K562 (cell line): ENCODE measurements around the gene YPEL2. TPM values are rescaled to one million over a fixed set of nuclear protein-coding genes. Genes with fewer than 3 reads are reported as not detected.

Experiments used
- ATAC-seq: fragments of 200-7000 bp; cut with Tn5 transposase; 3 replicates; pipeline ENCODE4 v1.9.1; 2020; ENCODE audit warnings: moderate library complexity
- BruUV-seq: library from RNA; stranded (reverse); fragments of 400-500 nt; replicated peaks from 2 replicates; lab custom pipeline; 2021; lab: Mats Ljungman, UMichigan
- CTCF ChIA-PET: fragments of 300-600 bp; formaldehyde crosslinking; extraction: SDS; loops from one replicate; lab custom pipeline; 2021; ENCODE audit warnings: low intra/inter-chr PET ratio; lab: Yijun Ruan, JAX
- POLR2A ChIA-PET: fragments of 300-600, 350-650 bp; sonication (Branson Sonifier 250); formaldehyde crosslinking; extraction: SDS; loops from one replicate; lab custom pipeline; 2021; ENCODE audit warnings: antibody characterized with exemption, inconsistent platforms; lab: Yijun Ruan, JAX
- DNase-seq, 4 experiments: peaks; one replicate each; pipeline versions ENCODE4 v3.0.0 to v3.0.0-alpha.2; 2011 to 2018; ENCODE audit warnings: low spot score in 3 of 4, mixed read lengths in 3 of 4; ENCODE audit errors: extremely low read depth in 1 of 4
- FAIRE-seq: peaks from 2 replicates; lab custom pipeline; 2011; peaks lifted over from hg19 to GRCh38; lab: Jason Lieb, UNC
- H2AFZ ChIP-seq: 2 replicates; pipeline ENCODE4 v1.6.0; 2011; ENCODE audit warnings: low read depth, low read length, control low read depth, inconsistent platforms
- H3K27ac ChIP-seq: fragments of 200-600 bp; 3 replicates; pipeline ENCODE4 v1.8.0; 2011; ENCODE audit warnings: low read depth, mild to moderate bottlenecking, control low read depth, inconsistent platforms, low read length, moderate library complexity, mixed read lengths; ENCODE audit errors: extremely low read depth
- H3K27me3 ChIP-seq, 2 experiments: fragments of 300-600 bp in 1 of 2; 2 replicates in 1 of 2; 3 replicates in 1 of 2; pipeline versions ENCODE4 v1.6.0 to v1.8.0; 2011; ENCODE audit warnings: inconsistent platforms in 2 of 2, low read length in 2 of 2, mild to moderate bottlenecking in 1 of 2, mixed read lengths in 1 of 2, moderate library complexity in 1 of 2; ENCODE audit not compliant: control insufficient read depth in 2 of 2, insufficient read depth in 2 of 2
- H3K36me3 ChIP-seq: fragments of 300-600 bp; 3 replicates; pipeline ENCODE4 v1.8.0; 2011; ENCODE audit warnings: mild to moderate bottlenecking, low read length, inconsistent platforms; ENCODE audit not compliant: control insufficient read depth, insufficient read depth
- H3K4me1 ChIP-seq, 2 experiments: fragments of 200-600 bp in 1 of 2; replicated peaks in 1 of 2; 2 replicates in 1 of 2; 3 replicates in 1 of 2; pipeline versions ENCODE4 v1.5.1 to v1.8.0; 2011; ENCODE audit warnings: inconsistent platforms in 2 of 2, low read length in 2 of 2, mild to moderate bottlenecking in 1 of 2, mixed read lengths in 1 of 2, moderate library complexity in 1 of 2; ENCODE audit not compliant: control insufficient read depth in 2 of 2, insufficient read depth in 2 of 2
- H3K4me2 ChIP-seq: 2 replicates; pipeline ENCODE4 v1.6.1; 2011; ENCODE audit warnings: low read length, control low read depth, inconsistent platforms, mixed read lengths; ENCODE audit not compliant: insufficient read depth
- H3K4me3 ChIP-seq: fragments of 200-600 bp; sonication (generic), shearing (Covaris generic); 2 replicates; pipeline ENCODE4 v1.5.1; 2016; ENCODE audit warnings: control low read depth, inconsistent platforms
- H3K79me2 ChIP-seq: fragments of 200-600 bp; 3 replicates; pipeline ENCODE4 v1.8.0; 2011; ENCODE audit warnings: low read length, inconsistent platforms; ENCODE audit not compliant: control insufficient read depth, insufficient read depth
- H3K9ac ChIP-seq, 2 experiments: 2 replicates each; pipeline versions ENCODE4 v1.6.0 to v1.6.1; 2011; ENCODE audit warnings: low read depth in 2 of 2, low read length in 2 of 2, control low read depth in 1 of 2, inconsistent platforms in 1 of 2, mild to moderate bottlenecking in 1 of 2, mixed read lengths in 1 of 2; ENCODE audit not compliant: insufficient read depth in 1 of 2
- H3K9me1 ChIP-seq: one replicate; pipeline ENCODE4 v1.6.0; 2011; ENCODE audit warnings: inconsistent platforms, mild to moderate bottlenecking, low read length, moderate library complexity; ENCODE audit not compliant: control insufficient read depth, insufficient read depth
- H3K9me3 ChIP-seq: replicated peaks from 2 replicates; pipeline ENCODE4 v1.5.1; 2011; ENCODE audit warnings: low read depth, low read length, inconsistent platforms; ENCODE audit not compliant: control insufficient read depth, insufficient read depth
- H4K20me1 ChIP-seq: replicated peaks from 2 replicates; pipeline ENCODE4 v1.6.1; 2011; ENCODE audit warnings: low read length, inconsistent platforms, mixed read lengths; ENCODE audit not compliant: control insufficient read depth, insufficient read depth
- CBFA2T3 ChIP-seq: fragments of 450-650 bp; IDR thresholded peaks from 2 replicates; pipeline ENCODE4 v1.6.1; 2017
- CHAMP1 ChIP-seq: fragments of 450-650 bp; IDR thresholded peaks from 2 replicates; pipeline ENCODE4 v1.6.1; 2016; ENCODE audit warnings: mild to moderate bottlenecking
- E2F4 ChIP-seq: sonication (generic); formaldehyde crosslinking; IDR thresholded peaks from 2 replicates; pipeline ENCODE4 v1.8.0; 2022; ENCODE audit warnings: mild to moderate bottlenecking, low read depth, missing genetic modification reagents
- HLTF ChIP-seq: fragments of 450-650 bp; IDR thresholded peaks from 2 replicates; pipeline ENCODE4 v1.6.1; 2016
- JUN ChIP-seq, 2 experiments: sonication (generic) in 1 of 2; formaldehyde crosslinking in 1 of 2; IDR thresholded peaks; 2 replicates each; pipeline versions ENCODE4 v1.6.1 to v1.8.0; 2012 to 2022; ENCODE audit warnings: borderline replicate concordance in 2 of 2, mild to moderate bottlenecking in 2 of 2, improper control_type of control experiment in 1 of 2, low read depth in 1 of 2, low read length in 1 of 2, missing genetic modification reagents in 1 of 2
- MYC ChIP-seq, 2 experiments: fragments of 250-450 bp in 1 of 2; sonication (Bioruptor Pico) in 1 of 2; IDR thresholded peaks; 2 replicates each; pipeline versions ENCODE4 v1.5.1 to v1.6.1; 2012 to 2021; ENCODE audit warnings: low read depth in 2 of 2, borderline replicate concordance in 1 of 2, improper control_type of control experiment in 1 of 2, low read length in 1 of 2, mild to moderate bottlenecking in 1 of 2, moderate library complexity in 1 of 2
- NBN ChIP-seq: fragments of 450-650 bp; IDR thresholded peaks from 2 replicates; pipeline ENCODE4 v1.6.1; 2016; ENCODE audit warnings: low read depth, mild to moderate bottlenecking
- OTX1 ChIP-seq: fragments of 450-650 bp; formaldehyde crosslinking; IDR thresholded peaks from 2 replicates; pipeline ENCODE4 v1.4.0; 2022; ENCODE audit warnings: mild to moderate bottlenecking
- RBBP5 ChIP-seq: fragments of 200-600 bp; sonication (generic); IDR thresholded peaks from 2 replicates; pipeline ENCODE4 v1.6.1; 2012; ENCODE audit warnings: borderline replicate concordance, mild to moderate bottlenecking, low read length, control low read depth, inconsistent platforms; ENCODE audit not compliant: insufficient read depth, poor library complexity, severe bottlenecking
- SETDB1 ChIP-seq: IDR thresholded peaks from one replicate; pipeline ENCODE4 v1.6.1; 2012; ENCODE audit warnings: low read length, control low read depth, inconsistent platforms
- SNIP1 ChIP-seq: fragments of 450-650 bp; IDR thresholded peaks from 2 replicates; pipeline ENCODE4 v1.7.1; 2017; ENCODE audit warnings: low read depth, mild to moderate bottlenecking
- THAP7 ChIP-seq: fragments of 250-450 bp; sonication (Bioruptor Pico); IDR thresholded peaks from 2 replicates; pipeline ENCODE4 v1.5.0; 2021
- THRB ChIP-seq: fragments of 450-650 bp; formaldehyde crosslinking; conservative IDR thresholded peaks from 2 replicates; pipeline ENCODE4 v1.4.0; 2022; ENCODE audit warnings: mild to moderate bottlenecking, missing genetic modification characterization
- WGBS: fragments of 100-300 bp; shearing (Covaris generic); methylation state at CpG from one replicate; pipeline ENCODE4 v1.1.6; 2016; ENCODE audit warnings: low coverage, mixed read lengths; ENCODE audit not compliant: insufficient coverage; ENCODE audit errors: missing lambda C conversion rate; 5-methylcytosine and 5-hydroxymethylcytosine counted together
- in situ Hi-C: fragments of 300-500 bp; cut with MboI; formaldehyde crosslinking; loops from 4 replicates; pipeline ENCODE4 v1.15.0; 2018; ENCODE audit warnings: inconsistent platforms, mixed read lengths
- intact Hi-C: fragments of 100-400 bp; cut with micrococcal nuclease; formaldehyde crosslinking; loops from 2 replicates; pipeline ENCODE4 v1.14.2; 2022
- polyA plus RNA-seq, 8 experiments: library from polyadenylated mRNA; depleted of rRNA in 4 of 8; stranded (reverse) in 5 of 8; unstranded in 3 of 8; fragments of >200 nt; fragmentation: Nextera tagmentation in 2 of 8; fragmentation: Illumina TruSeq in 1 of 8; extraction: Ambion mirVana in 2 of 8; extraction: Trizol in 1 of 8; gene quantifications; 2 replicates each; pipeline versions ENCODE4 v1.2.1 to v1.2.3, GENCODE V29; 2011 to 2014; ENCODE audit warnings: inconsistent platforms in 1 of 8, missing spikeins in 1 of 8
- total RNA-seq, 7 experiments: library from RNA; depleted of rRNA in 6 of 7; stranded (reverse); fragments of >200 nt in 6 of 7; fragmentation: Illumina TruSeq in 2 of 7; extraction: Trizol in 2 of 7; gene quantifications; 2 replicates each; pipeline versions ENCODE4 v1.2.1 to v1.2.3, GENCODE V29; 2011 to 2021; ENCODE audit warnings: low replicate concordance in 1 of 7

YPEL2 gene
- total and polyA plus RNA-seq, 9 of the 15 experiments (the other 6 are each of a cell fraction or from before 2014, with no cell fraction given), result 0.11 to 2.4 (median 0.47) TPM

- no peak for TF ChIP-seq OTX1
- TF ChIP-seq JUN (IDR thresholded peaks at IDR 0.05; ENCODE audit: borderline replicate concordance, low read depth, low read length), result no peak
- TF ChIP-seq JUN (CRISPR knock-in tag; IDR thresholded peaks at IDR 0.05; ENCODE audit: borderline replicate concordance), result no peak
- no peak for TF ChIP-seq CBFA2T3
- no peak for TF ChIP-seq THAP7 (CRISPR knock-in tag)
- TF ChIP-seq NBN, result no peak
- TF ChIP-seq SNIP1, result no peak
- TF ChIP-seq CHAMP1, result no peak
These were observed 94.6 kb downstream of the YPEL2 start (continued) for GRCh38 chr17:59426031-59426430.

- FAIRE-seq (no peak), ATAC-seq (no peak), DNase-seq (no peak)
- WGBS, result 30% methylated on average over 5 of the region's 5 CpGs
- in situ Hi-C loops (no loop called here), intact Hi-C loops (no loop called here)
- Histone ChIP-seq H3K27me3 (peaks cover 0 to 6% of the 10 kb centered on the region in 2 experiments; a peak in 1 of 5 replicates), H3K36me3 (no peaks in the 10 kb centered on the region), H3K9me3 (no peaks in the 10 kb centered on the region), H3K4me2 (no peak overlapping the region), H4K20me1 (no peaks in the 10 kb centered on the region), H3K4me3 (no peak overlapping the region), H3K79me2 (no peaks in the 10 kb centered on the region), H3K4me1 (peaks cover 13 to 20% of the 10 kb centered on the region in 2 experiments; a peak in 4 of 5 replicates), H3K9me1 (no peaks in the 10 kb centered on the region), H3K9ac (no peak overlapping the region), H3K27ac (no peak overlapping the region), H2AFZ (no peak overlapping the region)
- ChIA-PET POLR2A (interaction anchor here (0.8 to 1.4 kb wide), 2 partner anchors 9 to 12 kb away, joined by 3 read pairs; no protein-coding TSS in a partner anchor), CTCF (no interaction called here)
- no TSS peak for BruUV-seq
- TF ChIP-seq SETDB1 (no peak), THRB (CRISPR knock-in tag) (no peak), MYC (IDR thresholded peaks at IDR 0.05; ENCODE audit: low read depth, low read length) (no peak), MYC (CRISPR knock-in tag; IDR thresholded peaks at IDR 0.05; ENCODE audit: borderline replicate concordance, low read depth) (no peak), E2F4 (CRISPR knock-in tag) (no peak), SNIP1 (no peak), RBBP5 (no peak), HLTF (no peak)
These were observed 96.0 kb downstream of the YPEL2 start for GRCh38 chr17:59427425-59427921.
